Right lobe of liver (tissue), 4 donors: ENCODE measurements around the gene SPINT1.

ENCODE experiments used
- CTCF ChIP-seq, 4 donors: fragments of 200-600 bp in 3 of 4; fragments of 450-650 bp in 1 of 4; IDR thresholded peaks; one replicate each; pipeline versions ENCODE4 v1.5.1 to v1.8.0; 2016 to 2022; ENCODE audit warnings: antibody characterized with exemption in 4 of 4, mild to moderate bottlenecking in 2 of 4
- POLR2A ChIP-seq: fragments of 450-650 bp; IDR thresholded peaks from one replicate; pipeline ENCODE4 v1.6.1; 2017; ENCODE audit warnings: antibody characterized with exemption, mild to moderate bottlenecking
- donor health status: DM: no; HTN: no; CAD: no.
- donor health status: DM: no; HTN: no; CAD: no.
- donor health status: DM: no; HTN: yes; CAD: no.

- TF ChIP-seq POLR2A = no peak
- no peak for TF ChIP-seq CTCF (IDR thresholded peaks at IDR 0.05)
These were observed 34.9 kb downstream of the SPINT1 start for GRCh38 chr15:40878785-40879184.
